HFFc6 (cell line): ENCODE data around the gene CPNE2. TPM values are rescaled to one million over a fixed set of nuclear protein-coding genes. Genes with fewer than 3 reads are reported as not detected.

Source experiments
- DNase-seq: peaks from one replicate; pipeline ENCODE4 v3.0.0-alpha.2; 2018
- H3K27ac Mint-ChIP-seq: 2 replicates; pipeline ENCODE4 v1.8.0; 2020; ENCODE audit warnings: mild to moderate bottlenecking, mixed read lengths
- H3K27me3 Mint-ChIP-seq: 2 replicates; pipeline ENCODE4 v1.8.0; 2021; ENCODE audit warnings: mild to moderate bottlenecking, moderate library complexity, mixed read lengths; ENCODE audit not compliant: insufficient read depth
- H3K36me3 Mint-ChIP-seq: 2 replicates; pipeline ENCODE4 v1.8.0; 2021; ENCODE audit warnings: low read depth, mixed read lengths
- H3K4me1 Mint-ChIP-seq: 2 replicates; pipeline ENCODE4 v1.8.0; 2020; ENCODE audit warnings: low read depth, mixed read lengths
- H3K4me3 Mint-ChIP-seq: 2 replicates; pipeline ENCODE4 v1.8.0; 2020; ENCODE audit warnings: mild to moderate bottlenecking, moderate library complexity, mixed read lengths
- H3K9me3 Mint-ChIP-seq: 2 replicates; pipeline ENCODE4 v1.8.0; 2020; ENCODE audit warnings: mild to moderate bottlenecking, mixed read lengths
- CTCF ChIP-seq: fragments of 200-600 bp; sonication (generic); IDR thresholded peaks from 2 replicates; pipeline ENCODE4 v1.5.0; 2021; ENCODE audit warnings: antibody characterized with exemption, mild to moderate bottlenecking
- total RNA-seq, 6 experiments: library from RNA; stranded (reverse); fragmentation: NEBNext Ultra II Directional; extraction: Animal tissue kit (Norgen Biotek cat#: 25700); gene quantifications; 2 replicates in 1 of 6; 3 replicates in 5 of 6; pipeline ENCODE4 v1.2.3, GENCODE V29; 2021

CPNE2 gene
- total RNA-seq, 6 experiments from 2014 or later = 13.0 to 29.6 (median 23.3) TPM

GRCh38 chr16:57123974-57124674, 31.7 kb downstream of the CPNE2 start:
- no peaks in the 10 kb centered on the region for H3K9me3 Mint-ChIP-seq
- H3K4me1 Mint-ChIP-seq = peaks cover 6% of the 10 kb centered on the region; the same call in 1 of the 2 replicates
- H3K27ac Mint-ChIP-seq = no peak overlapping the region; the same call in 1 of the 2 replicates
- TF ChIP-seq CTCF = no peak
- H3K27me3 Mint-ChIP-seq = no peaks in the 10 kb centered on the region; the same call in 1 of the 2 replicates
- DNase-seq = no peak
- H3K4me3 Mint-ChIP-seq = no peak overlapping the region
- 0 out of 2 replicates have a peak, but pooled peaks cover 9% of the 10 kb centered on the region for H3K36me3 Mint-ChIP-seq

- Mint-ChIP-seq H3K36me3 (0 out of 2 replicates have a peak, but pooled peaks cover 9% of the 10 kb centered on the region), H3K4me3 (no peak overlapping the region), H3K4me1 (peaks cover 6% of the 10 kb centered on the region; the same call in 1 of the 2 replicates), H3K27me3 (no peaks in the 10 kb centered on the region; the same call in 1 of the 2 replicates), H3K9me3 (no peaks in the 10 kb centered on the region), H3K27ac (no peak overlapping the region)
- no peak for DNase-seq
- no peak for TF ChIP-seq CTCF
These were observed 33.0 kb downstream of the CPNE2 start for GRCh38 chr16:57125376-57125775.

- H3K9me3 Mint-ChIP-seq = no peaks in the 10 kb centered on the region
- H3K27ac Mint-ChIP-seq = no peak overlapping the region
- no peak for TF ChIP-seq CTCF
- H3K27me3 Mint-ChIP-seq = no peaks in the 10 kb centered on the region; the same call in 1 of the 2 replicates
- H3K4me1 Mint-ChIP-seq = peaks cover 6% of the 10 kb centered on the region; the same call in 1 of the 2 replicates
- H3K36me3 Mint-ChIP-seq = 0 out of 2 replicates have a peak, but pooled peaks cover 5% of the 10 kb centered on the region
- no peak for DNase-seq
- H3K4me3 Mint-ChIP-seq = no peak overlapping the region
These were observed 33.6 kb downstream of the CPNE2 start for GRCh38 chr16:57125969-57126368.

- Mint-ChIP-seq H3K4me1 (peaks cover 6% of the 10 kb centered on the region; the same call in 1 of the 2 replicates), H3K27me3 (no peaks in the 10 kb centered on the region; the same call in 1 of the 2 replicates), H3K27ac (no peak overlapping the region), H3K4me3 (no peak overlapping the region), H3K36me3 (0 out of 2 replicates have a peak, but pooled peaks cover under 1% of the 10 kb centered on the region), H3K9me3 (no peaks in the 10 kb centered on the region)
- TF ChIP-seq CTCF = no peak
- no peak for DNase-seq
These were observed 34.0 kb downstream of the CPNE2 start for GRCh38 chr16:57126411-57126810.

DNA sequence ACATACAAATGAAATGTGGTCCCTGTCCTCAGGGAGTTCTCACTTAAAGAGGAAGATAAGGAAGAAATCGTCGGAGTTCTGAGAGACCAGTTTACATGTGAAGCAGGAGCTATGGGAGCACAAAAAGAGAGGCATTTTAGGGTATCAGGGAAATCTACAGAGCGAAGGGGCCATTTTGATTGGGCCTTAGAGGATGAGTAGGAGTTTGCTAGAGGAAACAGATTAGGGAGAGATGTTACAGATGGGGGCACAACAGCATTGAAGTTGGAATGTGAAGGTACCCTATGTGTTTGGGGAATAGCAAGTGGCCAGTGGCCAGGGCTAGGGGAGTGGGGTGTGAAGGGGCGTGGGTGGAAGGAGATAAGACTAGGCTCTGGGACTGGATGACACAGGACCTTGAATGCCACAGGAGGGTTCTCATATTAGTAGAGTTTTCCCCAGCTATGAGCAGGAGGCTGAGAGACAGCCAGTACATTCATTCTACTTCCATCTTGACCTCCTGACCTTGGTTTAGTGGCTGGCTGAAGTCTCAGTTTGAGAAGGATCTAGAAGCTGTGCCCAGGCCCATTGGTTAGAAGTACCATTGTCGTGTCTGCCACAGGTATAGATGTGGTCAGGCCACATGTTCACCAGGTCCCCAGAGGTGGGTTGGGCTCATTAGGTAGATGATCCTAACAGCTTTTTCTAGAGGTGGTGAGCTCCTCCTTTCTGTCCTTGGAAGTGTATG, 34.8 kb downstream of the CPNE2 start:
- Mint-ChIP-seq H3K36me3 (no peaks in the 10 kb centered on the region), H3K9me3 (no peaks in the 10 kb centered on the region), H3K4me1 (peaks cover 6% of the 10 kb centered on the region; the same call in 1 of the 2 replicates), H3K27me3 (no peaks in the 10 kb centered on the region; the same call in none of the 2 replicates), H3K27ac (no peak overlapping the region), H3K4me3 (no peak overlapping the region)
- TF ChIP-seq CTCF = no peak
- DNase-seq = peak; percentile 15
